Measurements from ENCODE around the gene SELPLG.

The SELPLG gene

DNA sequence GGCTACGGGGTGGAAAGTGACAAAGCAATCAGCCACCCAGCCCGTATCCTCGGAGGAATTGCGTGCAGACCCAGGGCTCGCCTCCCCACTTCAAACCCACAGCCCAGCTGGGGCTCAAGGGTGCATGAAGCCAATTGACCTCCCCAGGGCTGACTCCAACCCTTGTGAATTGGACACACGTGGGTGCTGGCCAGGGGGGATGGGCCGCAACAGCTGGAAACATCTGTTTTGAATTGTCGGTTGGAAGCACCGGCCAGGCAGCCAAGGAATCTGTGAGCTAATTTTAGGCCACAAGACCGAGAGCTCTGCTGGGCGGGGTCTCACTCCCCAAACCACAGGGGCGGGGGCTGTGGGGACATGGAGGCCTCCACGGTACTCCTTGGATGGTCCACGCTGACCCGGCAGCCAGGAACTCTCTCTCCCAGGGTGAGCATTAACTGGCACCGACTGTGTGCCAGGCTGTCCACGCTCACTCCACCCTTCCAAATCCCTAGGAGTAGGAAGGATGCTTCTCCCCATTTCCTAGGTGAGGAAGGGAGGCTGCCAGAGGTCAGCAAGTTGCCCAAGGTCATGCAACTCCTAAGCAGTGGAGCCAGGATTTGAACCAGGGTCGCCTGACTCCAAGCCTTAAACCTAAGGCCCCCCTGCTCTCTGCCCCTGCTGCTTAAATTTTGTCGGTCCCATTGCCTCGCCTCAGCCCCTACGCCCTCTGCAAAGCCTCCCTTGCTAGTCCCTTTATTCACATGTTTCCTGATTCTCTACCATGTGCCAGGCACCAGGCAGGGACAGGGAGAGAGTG is 24.0 kb downstream of the SELPLG start:
- TF ChIP-seq, protein P1, sequence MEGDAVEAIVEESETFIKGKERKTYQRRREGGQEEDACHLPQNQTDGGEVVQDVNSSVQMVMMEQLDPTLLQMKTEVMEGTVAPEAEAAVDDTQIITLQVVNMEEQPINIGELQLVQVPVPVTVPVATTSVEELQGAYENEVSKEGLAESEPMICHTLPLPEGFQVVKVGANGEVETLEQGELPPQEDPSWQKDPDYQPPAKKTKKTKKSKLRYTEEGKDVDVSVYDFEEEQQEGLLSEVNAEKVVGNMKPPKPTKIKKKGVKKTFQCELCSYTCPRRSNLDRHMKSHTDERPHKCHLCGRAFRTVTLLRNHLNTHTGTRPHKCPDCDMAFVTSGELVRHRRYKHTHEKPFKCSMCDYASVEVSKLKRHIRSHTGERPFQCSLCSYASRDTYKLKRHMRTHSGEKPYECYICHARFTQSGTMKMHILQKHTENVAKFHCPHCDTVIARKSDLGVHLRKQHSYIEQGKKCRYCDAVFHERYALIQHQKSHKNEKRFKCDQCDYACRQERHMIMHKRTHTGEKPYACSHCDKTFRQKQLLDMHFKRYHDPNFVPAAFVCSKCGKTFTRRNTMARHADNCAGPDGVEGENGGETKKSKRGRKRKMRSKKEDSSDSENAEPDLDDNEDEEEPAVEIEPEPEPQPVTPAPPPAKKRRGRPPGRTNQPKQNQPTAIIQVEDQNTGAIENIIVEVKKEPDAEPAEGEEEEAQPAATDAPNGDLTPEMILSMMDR (IDR thresholded peaks at IDR 0.05; ENCODE audit: low read depth, low read length), result no peak
- H3K4me3 ChIP-seq (ENCODE audit: low read depth, low read length), result no peak overlapping the region

DNA sequence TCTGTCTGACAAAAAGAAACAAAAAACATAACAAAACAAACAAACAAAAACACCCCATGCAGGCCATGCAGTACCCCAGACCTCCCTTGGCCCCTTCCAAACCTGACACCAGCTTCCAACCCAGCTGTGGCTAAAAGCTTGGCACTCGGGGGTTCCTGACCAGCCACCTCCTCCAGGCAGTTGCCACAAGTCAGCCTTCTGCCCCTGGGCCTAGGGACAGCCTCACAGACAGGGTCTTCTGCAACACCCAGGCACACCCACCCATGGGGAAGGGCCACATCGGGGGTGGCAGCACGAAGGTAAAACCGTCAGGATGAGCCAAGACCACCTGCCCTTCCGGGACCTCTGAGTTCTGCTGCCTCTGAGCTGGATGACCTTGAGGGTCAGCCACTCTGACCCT is 25.1 kb downstream of the SELPLG start:
- TF ChIP-seq, protein P1 (IDR thresholded peaks at IDR 0.05; ENCODE audit: low read depth, low read length), result no peak
- no peak overlapping the region for H3K4me3 ChIP-seq (ENCODE audit: low read depth, low read length)

DNA sequence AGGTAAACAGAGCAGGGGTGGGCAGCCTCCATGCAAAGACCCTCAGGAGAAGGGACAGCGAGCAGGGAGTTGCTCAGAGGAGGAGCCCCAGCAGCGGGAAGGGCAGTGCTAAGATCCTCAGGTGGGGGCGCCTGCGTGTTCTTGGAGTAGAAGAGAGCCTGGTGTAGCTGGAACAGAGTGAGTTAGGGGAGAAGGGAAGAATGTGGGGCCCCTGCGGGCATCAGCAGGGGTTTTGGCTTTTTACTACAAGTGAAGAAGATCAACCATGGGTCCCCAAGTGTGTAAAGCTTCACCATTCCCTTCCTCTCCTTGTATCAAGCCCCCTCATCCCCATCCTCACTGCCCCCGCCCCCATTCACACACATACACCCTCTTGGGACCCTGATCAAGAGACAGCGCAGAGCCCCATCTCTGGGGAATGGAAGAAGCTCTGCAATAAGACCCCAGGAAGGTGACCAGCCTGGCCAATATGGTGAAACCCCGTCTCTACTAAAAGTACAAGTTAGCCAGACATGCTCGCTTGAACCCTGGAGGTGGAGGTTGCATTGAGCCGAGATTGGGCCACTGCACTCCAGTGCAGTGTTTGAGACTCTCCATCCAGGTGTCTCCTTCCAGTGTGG is 25.6 kb downstream of the SELPLG start:
- H3K4me3 ChIP-seq (ENCODE audit: low read depth, low read length), result no peak overlapping the region
- TF ChIP-seq, protein P1 (IDR thresholded peaks at IDR 0.05; ENCODE audit: low read depth, low read length), result no peak

DNA sequence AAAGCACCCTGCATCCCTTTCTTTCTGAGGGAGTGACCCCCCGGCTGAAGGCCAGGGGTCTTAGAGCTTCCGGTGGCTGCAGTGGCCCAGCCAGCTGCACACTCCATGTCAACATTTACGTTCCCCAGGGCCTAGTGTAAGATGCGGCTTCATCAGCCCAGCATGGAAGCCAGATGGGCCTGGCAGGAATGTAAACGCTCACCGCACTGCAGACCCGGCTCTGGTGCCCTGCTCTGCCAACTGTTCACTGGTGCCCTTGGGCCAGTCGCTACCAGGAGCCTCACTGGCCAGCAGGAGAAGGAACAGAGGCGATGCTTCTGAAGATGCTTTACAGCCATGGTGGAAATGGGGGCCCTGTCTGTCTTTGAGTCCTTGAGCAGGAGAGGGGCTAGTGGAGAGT is 27.2 kb downstream of the SELPLG start:
- H3K4me3 ChIP-seq (ENCODE audit: low read depth, low read length), result no peak overlapping the region
- TF ChIP-seq, protein P1 (IDR thresholded peaks at IDR 0.05; ENCODE audit: low read depth, low read length), result no peak

DNA sequence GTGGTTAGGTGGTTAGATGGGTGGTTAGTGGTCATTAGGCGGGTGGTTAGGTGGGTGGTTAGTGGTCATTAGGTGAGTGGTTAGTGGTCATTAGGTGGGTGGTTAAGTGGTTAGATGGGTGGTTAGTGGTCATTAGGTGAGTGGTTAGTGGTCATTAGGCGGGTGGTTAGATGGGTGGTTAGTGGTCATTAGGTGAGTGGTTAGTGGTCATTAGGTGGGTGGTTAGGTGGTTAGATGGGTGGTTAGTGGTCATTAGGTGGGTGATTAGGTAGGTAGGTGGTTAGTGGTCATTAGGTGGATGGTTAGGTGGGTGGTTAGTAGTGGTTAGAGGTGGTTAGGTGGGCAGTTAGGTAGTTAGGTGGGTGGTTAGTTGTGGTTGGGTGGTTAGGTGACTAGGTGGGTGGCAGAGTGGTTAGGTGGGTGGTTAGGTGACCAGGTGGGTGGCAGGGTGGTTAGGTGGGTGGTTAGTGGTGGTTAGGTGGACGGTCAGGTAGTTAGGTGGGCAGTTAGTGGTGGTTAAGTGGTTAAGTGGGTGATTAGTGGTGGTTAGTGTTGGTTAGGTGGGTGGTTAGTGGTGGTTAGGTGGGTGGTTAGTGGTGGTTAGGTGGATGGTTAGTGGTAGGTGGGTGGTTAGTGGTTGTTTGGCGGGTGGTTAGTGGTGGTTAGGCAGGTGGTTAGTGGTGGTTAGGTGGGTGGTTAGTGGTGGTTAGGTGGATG is 27.8 kb downstream of the SELPLG start:
- TF ChIP-seq, protein P1 (IDR thresholded peaks at IDR 0.05; ENCODE audit: low read depth, low read length), result no peak
- H3K4me3 ChIP-seq (ENCODE audit: low read depth, low read length), result no peak overlapping the region

DNA sequence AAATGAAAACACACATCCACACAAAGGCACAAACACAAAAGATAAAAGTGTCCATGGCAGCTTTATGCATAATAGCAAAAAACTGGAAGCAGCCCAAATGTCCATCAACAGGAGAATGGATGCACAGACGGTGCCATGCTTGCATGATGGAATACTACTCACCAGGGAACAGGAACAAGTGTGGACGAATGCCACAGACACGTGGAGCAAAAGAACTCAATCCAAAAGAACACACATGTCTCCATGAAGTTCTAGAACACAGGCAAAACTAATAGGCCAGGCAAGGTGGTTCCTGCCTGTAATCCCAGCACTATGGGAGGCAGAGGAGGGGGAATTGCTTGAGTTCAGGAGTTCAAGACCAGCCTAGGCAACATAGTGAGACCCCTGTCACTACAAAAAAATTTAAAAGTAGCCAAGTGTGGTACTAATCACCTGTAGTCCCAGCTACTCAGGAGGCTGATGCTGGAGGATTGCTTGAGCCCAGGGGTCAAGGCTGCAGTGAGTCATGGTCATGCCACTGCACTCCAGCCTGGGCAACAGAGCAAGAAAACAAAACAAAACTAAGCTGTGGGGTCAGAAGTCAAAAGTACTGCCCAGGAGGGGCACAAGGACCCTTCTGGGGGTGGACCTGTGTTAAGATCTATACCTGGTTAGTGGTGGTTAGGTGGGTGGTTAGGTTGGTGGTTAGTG is 28.5 kb downstream of the SELPLG start:
- TF ChIP-seq, protein P1 (IDR thresholded peaks at IDR 0.05; ENCODE audit: low read depth, low read length), result no peak
- no peak overlapping the region for H3K4me3 ChIP-seq (ENCODE audit: low read depth, low read length)

Data from WI38 (cell line).